ENCODE measurements around the gene ZNF217. TPM values are rescaled to one million over a fixed set of nuclear protein-coding genes. Genes with fewer than 3 reads are reported as not detected.
A peak's percentile ranks its signal among the peaks of the same experiment; 100 is the strongest.
"Not testable (repeated sequence)": the region's sequence is repeated elsewhere in the genome, so short reads cannot be mapped to it uniquely, and the experiment has no call there.

ZNF217 gene
- total RNA-seq, 1 donor from 2014 or later, result 84.4 TPM

DNA sequence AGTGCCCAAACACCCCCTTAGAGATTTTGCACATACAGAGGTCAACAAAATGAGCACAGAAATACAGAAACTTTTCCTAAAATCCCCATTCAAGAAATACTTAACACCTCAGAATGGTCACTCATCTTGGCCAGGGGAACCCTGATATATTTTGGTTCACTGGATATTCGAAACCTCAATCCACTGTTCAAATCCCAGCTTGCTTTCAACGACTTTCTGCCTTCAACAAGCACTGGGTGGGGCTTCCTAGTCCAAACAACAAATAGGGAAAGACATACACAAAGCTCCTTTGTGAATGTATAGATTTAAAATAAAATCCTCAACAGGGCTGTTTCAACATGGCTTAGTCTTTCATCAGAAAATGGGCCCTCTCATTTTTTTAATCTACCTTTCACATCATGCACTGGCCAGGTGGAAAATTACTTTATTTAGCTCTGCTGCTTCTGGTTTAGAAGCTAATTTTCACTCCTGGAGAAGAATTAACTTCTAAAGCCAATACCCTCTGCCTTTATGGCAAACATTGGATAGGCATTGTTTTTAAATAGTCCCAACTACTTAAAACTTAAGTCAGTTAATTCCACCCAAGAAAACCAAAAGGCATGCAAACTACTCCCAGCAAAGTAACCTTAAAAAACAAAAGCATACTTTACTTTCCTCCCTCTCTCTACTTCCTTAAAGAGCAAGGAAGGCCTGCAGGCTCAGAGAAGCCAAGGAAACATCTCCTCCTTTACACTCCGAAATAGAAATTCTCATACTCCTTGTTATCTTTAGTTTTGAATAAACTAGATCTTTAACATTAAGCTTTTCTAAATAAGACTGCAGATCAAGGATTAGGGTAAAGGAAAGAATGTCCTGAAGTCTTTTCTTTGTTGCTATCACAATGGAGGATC lies 9.7 kb downstream of the ZNF217 start:
- not testable (repeated sequence) for H3K9me3 ChIP-seq (ENCODE audit: low read depth); H2AFZ ChIP-seq (replicated peaks); H3K9me3 Mint-ChIP-seq; H3K9ac ChIP-seq; H3K36me3 ChIP-seq; H3K27me3 Mint-ChIP-seq (ENCODE audit: insufficient read depth, low read depth); H3K4me3 Mint-ChIP-seq; H3K27me3 ChIP-seq
- H4K20me1 ChIP-seq (ENCODE audit: low read depth), result peaks cover 93% of the 10 kb centered on the region
- peak overlapping the region; percentile 98 for H3K27ac ChIP-seq
- H3K79me2 ChIP-seq (ENCODE audit: low read depth), result peaks cover 100% of the 10 kb centered on the region
- peaks cover 95% of the 10 kb centered on the region for H3K4me1 ChIP-seq
- peak overlapping the region; percentile 73 for H3K4me2 ChIP-seq
- H3F3A ChIP-seq (ENCODE audit: low read depth), result peaks cover 78% of the 10 kb centered on the region
- Mint-ChIP-seq H3K4me1 (peaks cover 71% of the 10 kb centered on the region), H3K27ac (peak overlapping the region; percentile 53), H3K36me3 (peaks cover 26% of the 10 kb centered on the region)
- peak; percentile 48 for DNase-seq (ENCODE audit: low spot score)
- peak overlapping the region; percentile 37 for H3K4me3 ChIP-seq

DNA sequence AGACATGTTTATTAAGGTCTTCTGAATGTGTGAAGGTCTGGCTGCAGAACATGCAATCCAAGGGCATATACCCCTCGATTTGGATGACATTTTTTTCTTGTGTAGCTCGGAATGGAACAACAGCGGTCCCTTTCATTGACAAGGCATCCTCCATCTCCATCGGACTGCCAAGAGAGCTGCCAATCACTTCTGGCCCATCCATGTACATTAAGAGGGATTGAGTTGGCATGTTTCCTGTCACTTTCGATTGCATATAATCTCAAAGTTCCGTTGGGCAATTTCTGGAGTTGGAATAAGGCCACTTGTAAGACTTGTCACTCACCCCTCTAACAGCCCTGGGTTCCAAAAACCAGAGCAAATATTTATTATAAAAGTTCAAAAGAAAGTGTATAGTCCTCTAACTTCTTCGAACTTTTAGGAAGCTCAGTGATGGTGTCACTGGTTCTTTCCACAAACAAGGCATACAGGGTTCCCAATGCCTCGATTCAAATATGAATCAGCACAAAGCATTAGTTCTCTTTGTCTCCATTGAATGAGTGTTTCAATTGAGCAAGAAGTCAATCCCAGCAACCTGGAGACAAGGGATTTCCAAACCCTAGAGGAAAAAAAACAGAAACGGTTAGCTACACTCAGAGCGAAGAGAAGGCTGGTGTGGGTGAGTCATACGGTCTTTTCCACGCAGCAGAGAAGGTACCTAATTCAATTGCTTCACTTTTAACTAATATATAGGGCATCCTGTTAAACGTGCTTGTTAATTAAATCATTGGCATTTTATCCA lies 10.9 kb downstream of the ZNF217 start:
- Mint-ChIP-seq H3K27me3 (ENCODE audit: insufficient read depth, low read depth) (peaks cover 3% of the 10 kb centered on the region), H3K4me3 (peak overlapping the region; percentile 59), H3K36me3 (peaks cover 26% of the 10 kb centered on the region), H3K27ac (peak overlapping the region; percentile 72), H3K9me3 (no peaks in the 10 kb centered on the region), H3K4me1 (peaks cover 71% of the 10 kb centered on the region)
- Histone ChIP-seq H3K9me3 (ENCODE audit: low read depth) (no peaks in the 10 kb centered on the region), H3K4me3 (peak overlapping the region; percentile 37), H3K9ac (no peak overlapping the region), H3K27ac (peak overlapping the region; percentile 98), H3K27me3 (no peaks in the 10 kb centered on the region), H2AFZ (replicated peaks) (no peak overlapping the region), H3K36me3 (peaks cover 3% of the 10 kb centered on the region), H4K20me1 (ENCODE audit: low read depth) (peaks cover 95% of the 10 kb centered on the region), H3K4me2 (peak overlapping the region; percentile 73), H3K4me1 (peaks cover 85% of the 10 kb centered on the region), H3F3A (ENCODE audit: low read depth) (peaks cover 78% of the 10 kb centered on the region), H3K79me2 (ENCODE audit: low read depth) (peaks cover 100% of the 10 kb centered on the region)
- DNase-seq (ENCODE audit: low spot score), result peak; percentile 39
- no peak for TF ChIP-seq EZH2 (IDR thresholded peaks at IDR 0.05)
- no peak for TF ChIP-seq EZH2phosphoT487 (IDR thresholded peaks at IDR 0.05)
- TF ChIP-seq, protein P1, sequence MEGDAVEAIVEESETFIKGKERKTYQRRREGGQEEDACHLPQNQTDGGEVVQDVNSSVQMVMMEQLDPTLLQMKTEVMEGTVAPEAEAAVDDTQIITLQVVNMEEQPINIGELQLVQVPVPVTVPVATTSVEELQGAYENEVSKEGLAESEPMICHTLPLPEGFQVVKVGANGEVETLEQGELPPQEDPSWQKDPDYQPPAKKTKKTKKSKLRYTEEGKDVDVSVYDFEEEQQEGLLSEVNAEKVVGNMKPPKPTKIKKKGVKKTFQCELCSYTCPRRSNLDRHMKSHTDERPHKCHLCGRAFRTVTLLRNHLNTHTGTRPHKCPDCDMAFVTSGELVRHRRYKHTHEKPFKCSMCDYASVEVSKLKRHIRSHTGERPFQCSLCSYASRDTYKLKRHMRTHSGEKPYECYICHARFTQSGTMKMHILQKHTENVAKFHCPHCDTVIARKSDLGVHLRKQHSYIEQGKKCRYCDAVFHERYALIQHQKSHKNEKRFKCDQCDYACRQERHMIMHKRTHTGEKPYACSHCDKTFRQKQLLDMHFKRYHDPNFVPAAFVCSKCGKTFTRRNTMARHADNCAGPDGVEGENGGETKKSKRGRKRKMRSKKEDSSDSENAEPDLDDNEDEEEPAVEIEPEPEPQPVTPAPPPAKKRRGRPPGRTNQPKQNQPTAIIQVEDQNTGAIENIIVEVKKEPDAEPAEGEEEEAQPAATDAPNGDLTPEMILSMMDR (IDR thresholded peaks at IDR 0.05), result no peak

DNA sequence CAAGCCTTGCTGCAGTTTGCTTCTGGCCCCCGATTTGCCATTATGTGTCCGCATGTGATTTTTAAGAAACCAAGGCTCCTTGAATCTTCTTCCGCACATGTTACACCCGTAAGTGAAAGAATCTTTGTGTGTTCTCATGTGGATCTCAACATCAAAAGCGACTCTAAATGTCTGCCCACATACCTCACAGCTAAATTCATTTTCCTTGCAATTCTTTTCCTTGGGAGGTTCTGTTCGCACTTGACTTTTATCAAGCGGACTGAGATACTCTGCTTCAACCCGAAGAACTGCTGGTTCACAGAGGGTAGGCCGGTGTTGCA lies 11.4 kb downstream of the ZNF217 start:
- Histone ChIP-seq H3K9me3 (ENCODE audit: low read depth) (no peaks in the 10 kb centered on the region), H3K27me3 (no peaks in the 10 kb centered on the region), H3K27ac (peak overlapping the region; percentile 83), H3K4me2 (peak overlapping the region; percentile 73), H3K4me1 (peaks cover 81% of the 10 kb centered on the region), H3K36me3 (peaks cover 5% of the 10 kb centered on the region), H3K79me2 (ENCODE audit: low read depth) (peaks cover 100% of the 10 kb centered on the region), H3K4me3 (no peak overlapping the region), H2AFZ (replicated peaks) (no peak overlapping the region), H3K9ac (no peak overlapping the region), H3F3A (ENCODE audit: low read depth) (peaks cover 78% of the 10 kb centered on the region), H4K20me1 (ENCODE audit: low read depth) (peaks cover 98% of the 10 kb centered on the region)
- no peaks in the 10 kb centered on the region for H3K9me3 Mint-ChIP-seq
- peaks cover 28% of the 10 kb centered on the region for H3K36me3 Mint-ChIP-seq
- peak overlapping the region; percentile 33 for H3K27ac Mint-ChIP-seq
- no peak overlapping the region for H3K4me3 Mint-ChIP-seq
- peaks cover 71% of the 10 kb centered on the region for H3K4me1 Mint-ChIP-seq
- H3K27me3 Mint-ChIP-seq (ENCODE audit: insufficient read depth, low read depth), result peaks cover 3% of the 10 kb centered on the region
- no peak for DNase-seq (ENCODE audit: low spot score)
- TF ChIP-seq, protein P1 (IDR thresholded peaks at IDR 0.05), result no peak
- TF ChIP-seq EZH2phosphoT487 (IDR thresholded peaks at IDR 0.05) (no peak), EZH2 (IDR thresholded peaks at IDR 0.05) (no peak)

Data from neural progenitor cell (in vitro differentiated cells).